Measurements from ENCODE around the gene ZBTB20. TPM values are rescaled to one million over a fixed set of nuclear protein-coding genes. Genes with fewer than 3 reads are reported as not detected.

The ZBTB20 gene
- total RNA-seq, 1 donor: 32.9 TPM

- no peaks in the 10 kb centered on the region for H4K20me1 ChIP-seq (ENCODE audit: insufficient read depth, low read length)
- H3K9me3 ChIP-seq (ENCODE audit: low read depth, low read length): no peaks in the 10 kb centered on the region
- H3K79me2 ChIP-seq (ENCODE audit: insufficient read depth, low read length): no peaks in the 10 kb centered on the region
- TF ChIP-seq, protein P1, sequence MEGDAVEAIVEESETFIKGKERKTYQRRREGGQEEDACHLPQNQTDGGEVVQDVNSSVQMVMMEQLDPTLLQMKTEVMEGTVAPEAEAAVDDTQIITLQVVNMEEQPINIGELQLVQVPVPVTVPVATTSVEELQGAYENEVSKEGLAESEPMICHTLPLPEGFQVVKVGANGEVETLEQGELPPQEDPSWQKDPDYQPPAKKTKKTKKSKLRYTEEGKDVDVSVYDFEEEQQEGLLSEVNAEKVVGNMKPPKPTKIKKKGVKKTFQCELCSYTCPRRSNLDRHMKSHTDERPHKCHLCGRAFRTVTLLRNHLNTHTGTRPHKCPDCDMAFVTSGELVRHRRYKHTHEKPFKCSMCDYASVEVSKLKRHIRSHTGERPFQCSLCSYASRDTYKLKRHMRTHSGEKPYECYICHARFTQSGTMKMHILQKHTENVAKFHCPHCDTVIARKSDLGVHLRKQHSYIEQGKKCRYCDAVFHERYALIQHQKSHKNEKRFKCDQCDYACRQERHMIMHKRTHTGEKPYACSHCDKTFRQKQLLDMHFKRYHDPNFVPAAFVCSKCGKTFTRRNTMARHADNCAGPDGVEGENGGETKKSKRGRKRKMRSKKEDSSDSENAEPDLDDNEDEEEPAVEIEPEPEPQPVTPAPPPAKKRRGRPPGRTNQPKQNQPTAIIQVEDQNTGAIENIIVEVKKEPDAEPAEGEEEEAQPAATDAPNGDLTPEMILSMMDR (IDR thresholded peaks at IDR 0.05; ENCODE audit: extremely low read depth, low read depth, low read length): no peak
- H3K4me1 ChIP-seq (ENCODE audit: insufficient read depth, low read length): no peaks in the 10 kb centered on the region
- H3K4me2 ChIP-seq (ENCODE audit: insufficient read depth, low read length): no peak overlapping the region
- H3K4me3 ChIP-seq (ENCODE audit: insufficient read depth, low read length): no peak overlapping the region
- H3K36me3 ChIP-seq (ENCODE audit: insufficient read depth, low read length): no peaks in the 10 kb centered on the region
- DNase-seq (ENCODE audit: insufficient read length, low spot score, missing footprints): no peak
- H2AFZ ChIP-seq (ENCODE audit: low read length): no peak overlapping the region
- no peaks in the 10 kb centered on the region for H3K27me3 ChIP-seq (ENCODE audit: insufficient read depth, low read length)
- H3K27ac ChIP-seq (ENCODE audit: low read depth, low read length): no peak overlapping the region
These were observed 819.4 kb downstream of the ZBTB20 start for GRCh38 chr3:114327665-114328064.

GRCh38 chr3:114323546-114324254 is 823.4 kb downstream of the ZBTB20 start:
- Histone ChIP-seq H4K20me1 (ENCODE audit: insufficient read depth, low read length) (no peaks in the 10 kb centered on the region), H3K9me3 (ENCODE audit: low read depth, low read length) (no peaks in the 10 kb centered on the region), H3K4me3 (ENCODE audit: insufficient read depth, low read length) (no peak overlapping the region), H3K79me2 (ENCODE audit: insufficient read depth, low read length) (no peaks in the 10 kb centered on the region), H3K27me3 (ENCODE audit: insufficient read depth, low read length) (no peaks in the 10 kb centered on the region), H2AFZ (ENCODE audit: low read length) (no peak overlapping the region), H3K4me2 (ENCODE audit: insufficient read depth, low read length) (no peak overlapping the region), H3K4me1 (ENCODE audit: insufficient read depth, low read length) (no peaks in the 10 kb centered on the region), H3K27ac (ENCODE audit: low read depth, low read length) (no peak overlapping the region), H3K36me3 (ENCODE audit: insufficient read depth, low read length) (no peaks in the 10 kb centered on the region)
- DNase-seq (ENCODE audit: insufficient read length, low spot score, missing footprints): no peak
- TF ChIP-seq, protein P1 (IDR thresholded peaks at IDR 0.05; ENCODE audit: extremely low read depth, low read depth, low read length): no peak

GRCh38 chr3:114320246-114320645 is 826.8 kb downstream of the ZBTB20 start:
- H3K4me3 ChIP-seq (ENCODE audit: insufficient read depth, low read length): no peak overlapping the region
- H3K9me3 ChIP-seq (ENCODE audit: low read depth, low read length): no peaks in the 10 kb centered on the region
- no peak overlapping the region for H2AFZ ChIP-seq (ENCODE audit: low read length)
- TF ChIP-seq, protein P1 (IDR thresholded peaks at IDR 0.05; ENCODE audit: extremely low read depth, low read depth, low read length): no peak
- no peak for DNase-seq (ENCODE audit: insufficient read length, low spot score, missing footprints)
- H3K4me2 ChIP-seq (ENCODE audit: insufficient read depth, low read length): no peak overlapping the region
- H3K79me2 ChIP-seq (ENCODE audit: insufficient read depth, low read length): no peaks in the 10 kb centered on the region
- no peak overlapping the region for H3K27ac ChIP-seq (ENCODE audit: low read depth, low read length)
- no peaks in the 10 kb centered on the region for H4K20me1 ChIP-seq (ENCODE audit: insufficient read depth, low read length)
- H3K36me3 ChIP-seq (ENCODE audit: insufficient read depth, low read length): no peaks in the 10 kb centered on the region
- H3K4me1 ChIP-seq (ENCODE audit: insufficient read depth, low read length): no peaks in the 10 kb centered on the region
- H3K27me3 ChIP-seq (ENCODE audit: insufficient read depth, low read length): no peaks in the 10 kb centered on the region

- Histone ChIP-seq H3K27me3 (ENCODE audit: insufficient read depth, low read length) (no peaks in the 10 kb centered on the region), H3K27ac (ENCODE audit: low read depth, low read length) (no peak overlapping the region), H3K9me3 (ENCODE audit: low read depth, low read length) (no peaks in the 10 kb centered on the region), H4K20me1 (ENCODE audit: insufficient read depth, low read length) (no peaks in the 10 kb centered on the region), H3K4me3 (ENCODE audit: insufficient read depth, low read length) (no peak overlapping the region), H3K4me2 (ENCODE audit: insufficient read depth, low read length) (no peak overlapping the region), H2AFZ (ENCODE audit: low read length) (no peak overlapping the region), H3K79me2 (ENCODE audit: insufficient read depth, low read length) (no peaks in the 10 kb centered on the region), H3K36me3 (ENCODE audit: insufficient read depth, low read length) (no peaks in the 10 kb centered on the region), H3K4me1 (ENCODE audit: insufficient read depth, low read length) (no peaks in the 10 kb centered on the region)
- no peak for DNase-seq (ENCODE audit: insufficient read length, low spot score, missing footprints)
- TF ChIP-seq, protein P1 (IDR thresholded peaks at IDR 0.05; ENCODE audit: extremely low read depth, low read depth, low read length): no peak
These were observed 827.6 kb downstream of the ZBTB20 start for GRCh38 chr3:114319453-114319852.
